Stimulated activated CD4-positive, alpha-beta T cell treated with anti-CD3 and anti-CD28 coated beads, Interleukin-4, amount 100 ng/mL, for 1 hour (primary cell): Measurements from ENCODE around the gene SLC39A11.
"Not testable (repeated sequence)": the region's sequence is repeated elsewhere in the genome, so short reads cannot be mapped to it uniquely, and the experiment has no call there.

Source experiments
- DNase-seq: peaks from one replicate; pipeline ENCODE4 v3.0.0-alpha.2; 2020

Gene SLC39A11

GRCh38 chr17:73071066-73071999 lies 21.2 kb downstream of the SLC39A11 start:
- no peak for DNase-seq

GRCh38 chr17:73069841-73070240 lies 22.6 kb downstream of the SLC39A11 start:
- DNase-seq = no peak

GRCh38 chr17:73069164-73069770 lies 23.2 kb downstream of the SLC39A11 start:
- no peak for DNase-seq

GRCh38 chr17:73068322-73069153 lies 23.9 kb downstream of the SLC39A11 start:
- no peak for DNase-seq

GRCh38 chr17:73067699-73068098 lies 24.8 kb downstream of the SLC39A11 start:
- not testable (repeated sequence) for DNase-seq

GRCh38 chr17:73067075-73067474 lies 25.4 kb downstream of the SLC39A11 start:
- DNase-seq = no peak

- DNase-seq = no peak
Measured at GRCh38 chr17:73066148-73066884, 26.2 kb downstream of the SLC39A11 start.

GRCh38 chr17:73065376-73065775 lies 27.1 kb downstream of the SLC39A11 start:
- no peak for DNase-seq

- no peak for DNase-seq
Measured at GRCh38 chr17:73064084-73064938, 28.2 kb downstream of the SLC39A11 start.

GRCh38 chr17:73062726-73063125 lies 29.8 kb downstream of the SLC39A11 start:
- DNase-seq = no peak

- no peak for DNase-seq
Measured at GRCh38 chr17:73061161-73061560, 31.3 kb downstream of the SLC39A11 start.

- DNase-seq = no peak
Measured at GRCh38 chr17:73060721-73061120, 31.8 kb downstream of the SLC39A11 start.

GRCh38 chr17:73059713-73060112 lies 32.8 kb downstream of the SLC39A11 start:
- not testable (repeated sequence) for DNase-seq

- no peak for DNase-seq
Measured at GRCh38 chr17:73058022-73058421, 34.5 kb downstream of the SLC39A11 start.

GRCh38 chr17:73057196-73057595 lies 35.3 kb downstream of the SLC39A11 start:
- DNase-seq = no peak

GRCh38 chr17:73052923-73053322 lies 39.6 kb downstream of the SLC39A11 start:
- DNase-seq = no peak

GRCh38 chr17:73050797-73051196 lies 41.7 kb downstream of the SLC39A11 start:
- no peak for DNase-seq

GRCh38 chr17:73048170-73048569 lies 44.3 kb downstream of the SLC39A11 start:
- DNase-seq = no peak

GRCh38 chr17:73045724-73046123 lies 46.8 kb downstream of the SLC39A11 start:
- no peak for DNase-seq

- no peak for DNase-seq
Measured at GRCh38 chr17:73043686-73044581, 48.6 kb downstream of the SLC39A11 start.
